Measurements from ENCODE around the gene KICS2. TPM values are rescaled to one million over a fixed set of nuclear protein-coding genes. Genes with fewer than 3 reads are reported as not detected.
A peak's percentile ranks its signal among the peaks of the same experiment; 100 is the strongest.

Gene KICS2
- total RNA-seq, result 10 to 100 TPM in 2 of 4 donors, 1 to 10 TPM in 2; 5.1 to 17.9 (median 11.0) TPM

DNA sequence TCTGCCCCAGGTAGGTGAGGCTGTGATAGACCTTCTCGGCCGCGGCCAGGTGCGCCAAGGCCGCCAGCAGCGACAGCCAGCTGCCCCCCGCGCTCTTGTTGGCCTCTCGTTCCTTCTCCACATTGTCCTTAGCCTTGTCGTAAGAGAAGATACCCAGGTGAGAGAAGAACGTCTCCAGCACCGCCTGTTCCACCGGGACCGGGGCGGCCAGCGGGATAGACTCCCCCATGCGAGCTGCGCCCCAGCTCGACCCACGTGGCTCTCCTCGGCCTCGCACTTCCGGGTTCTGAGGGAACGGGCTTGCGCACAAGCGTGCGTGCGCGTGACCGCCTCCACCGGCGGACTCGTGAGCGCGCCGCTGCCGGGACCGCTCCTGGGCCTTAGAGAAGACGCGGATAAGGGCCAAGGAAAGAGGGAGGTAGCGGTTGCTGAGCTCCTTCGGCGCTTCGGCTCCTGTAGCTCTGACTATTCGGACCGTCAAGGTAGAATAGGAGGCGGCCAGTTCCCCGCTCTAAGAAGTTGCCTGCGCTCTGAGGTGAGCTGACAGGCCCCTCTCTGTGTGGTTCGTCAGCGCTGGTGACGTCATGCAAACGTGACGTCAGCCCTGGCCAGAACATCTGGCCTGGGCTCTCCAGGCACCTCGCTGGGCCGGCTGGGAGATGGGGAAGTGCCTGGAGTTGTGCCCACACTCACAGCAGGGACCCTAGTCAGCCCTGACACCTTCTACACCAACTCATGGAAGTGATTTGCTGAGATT lies at the start of gene KICS2:
Gene KICS2, minus strand, starts transcription at position 288 of the 757 bp plus-strand sequence. Its CDS starts 59 bp downstream, at position 229.
- no peaks in the 10 kb centered on the region for H3K27me3 ChIP-seq
- peaks cover 10 to 18% of the 10 kb centered on the region in 2 donors for H3K4me1 ChIP-seq
- intact Hi-C loops (cut with DNase I; ENCODE audit: low total_unique reads), result loop anchor here (1.0 to 5.0 kb wide), 6 partner anchors 39 to 537 kb away; partner anchors contain the start of genes GNS, TBK1 and XPOT
- peak within 1 kb of the TSS; percentile 82 to 91 (median 88) for H3K4me3 ChIP-seq
- H3K36me3 ChIP-seq, result no peaks in the 10 kb centered on the region
- DNase-seq (peak; percentile 83 to 90), ATAC-seq (peak; percentile 96 to 97)
- TF ChIP-seq, protein P1, sequence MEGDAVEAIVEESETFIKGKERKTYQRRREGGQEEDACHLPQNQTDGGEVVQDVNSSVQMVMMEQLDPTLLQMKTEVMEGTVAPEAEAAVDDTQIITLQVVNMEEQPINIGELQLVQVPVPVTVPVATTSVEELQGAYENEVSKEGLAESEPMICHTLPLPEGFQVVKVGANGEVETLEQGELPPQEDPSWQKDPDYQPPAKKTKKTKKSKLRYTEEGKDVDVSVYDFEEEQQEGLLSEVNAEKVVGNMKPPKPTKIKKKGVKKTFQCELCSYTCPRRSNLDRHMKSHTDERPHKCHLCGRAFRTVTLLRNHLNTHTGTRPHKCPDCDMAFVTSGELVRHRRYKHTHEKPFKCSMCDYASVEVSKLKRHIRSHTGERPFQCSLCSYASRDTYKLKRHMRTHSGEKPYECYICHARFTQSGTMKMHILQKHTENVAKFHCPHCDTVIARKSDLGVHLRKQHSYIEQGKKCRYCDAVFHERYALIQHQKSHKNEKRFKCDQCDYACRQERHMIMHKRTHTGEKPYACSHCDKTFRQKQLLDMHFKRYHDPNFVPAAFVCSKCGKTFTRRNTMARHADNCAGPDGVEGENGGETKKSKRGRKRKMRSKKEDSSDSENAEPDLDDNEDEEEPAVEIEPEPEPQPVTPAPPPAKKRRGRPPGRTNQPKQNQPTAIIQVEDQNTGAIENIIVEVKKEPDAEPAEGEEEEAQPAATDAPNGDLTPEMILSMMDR (IDR thresholded peaks at IDR 0.05 in 4 of 5, conservative IDR thresholded peaks at IDR 0.05 in 1 of 5), result peak in 1 of 5 experiments; percentile 21
- TF ChIP-seq POLR2A (IDR thresholded peaks at IDR 0.05), result peak; percentile 75 to 93
- H3K9me3 ChIP-seq, result no peaks in the 10 kb centered on the region
- in situ Hi-C loops (cut with MboI; ENCODE audit: low sequenced_read_pairs in 4 of 4), result loop anchor here in 1 of 4 donors (5.0 kb wide), 1 partner anchor 180 kb away; the partner anchor contains the start of gene XPOT
- peak within 1 kb of the TSS; percentile 93 to 95 (median 94) for H3K27ac ChIP-seq

DNA sequence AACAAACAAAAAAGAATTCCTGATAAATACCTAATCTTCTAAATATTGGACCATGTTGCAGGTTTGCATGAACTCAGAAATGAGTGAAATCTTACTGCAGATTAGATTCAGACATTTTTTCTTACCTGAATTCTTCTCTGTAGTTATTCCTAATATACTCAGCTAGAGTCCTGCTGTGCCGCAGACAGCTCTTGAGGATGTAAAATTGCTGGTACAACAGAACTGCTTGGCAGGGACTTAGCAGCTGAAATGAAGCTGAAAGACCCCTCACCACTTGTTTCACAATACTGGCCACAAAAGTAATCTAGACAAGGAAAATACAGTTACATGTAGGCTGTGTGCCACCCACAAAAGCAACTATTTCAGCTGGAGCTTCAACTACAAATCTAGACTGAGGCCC lies 48.3 kb upstream of the KICS2 start:
- intact Hi-C loops (cut with DNase I; ENCODE audit: low total_unique reads) (no loop called here), in situ Hi-C loops (cut with MboI; ENCODE audit: low sequenced_read_pairs in 4 of 4) (loop anchor here in 1 of 4 donors (25.0 kb wide), 1 partner anchor 608 kb away; the partner anchor contains the start of gene DPY19L2)
- Histone ChIP-seq H3K27ac (no peak overlapping the region), H3K4me3 (no peak overlapping the region), H3K9me3 (no peaks in the 10 kb centered on the region), H3K27me3 (no peaks in the 10 kb centered on the region), H3K36me3 (no peaks in the 10 kb centered on the region), H3K4me1 (no peaks in the 10 kb centered on the region)
- TF ChIP-seq, protein P1 (IDR thresholded peaks at IDR 0.05 in 4 of 5, conservative IDR thresholded peaks at IDR 0.05 in 1 of 5), result no peak
- no peak for TF ChIP-seq POLR2A (IDR thresholded peaks at IDR 0.05)
- ATAC-seq (no peak), DNase-seq (no peak)

DNA sequence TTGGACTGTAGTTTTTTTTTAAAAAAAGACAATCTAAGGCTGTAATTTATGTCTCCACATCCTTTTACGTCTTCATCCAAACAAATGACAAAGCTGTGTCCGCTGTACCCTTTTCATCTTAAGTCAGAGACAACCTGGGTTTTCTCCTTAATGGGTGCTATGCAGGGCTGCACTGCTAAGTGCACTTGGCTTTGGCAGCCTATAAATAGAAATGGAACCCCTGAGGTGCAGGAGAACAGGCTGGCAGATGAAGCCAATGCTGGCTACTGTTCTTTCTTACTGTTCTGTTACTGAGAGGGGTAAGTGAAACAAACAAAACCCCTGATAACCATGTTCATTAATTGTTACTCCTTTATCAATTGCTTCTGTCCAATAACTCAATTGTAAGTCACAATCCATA lies 47.1 kb upstream of the KICS2 start:
- H3K27me3 ChIP-seq, result no peaks in the 10 kb centered on the region
- H3K4me3 ChIP-seq, result no peak overlapping the region
- intact Hi-C loops (cut with DNase I; ENCODE audit: low total_unique reads) (no loop called here), in situ Hi-C loops (cut with MboI; ENCODE audit: low sequenced_read_pairs in 4 of 4) (loop anchor here in 1 of 4 donors (25.0 kb wide), 1 partner anchor 607 kb away; the partner anchor contains the start of gene DPY19L2)
- TF ChIP-seq, protein P1 (IDR thresholded peaks at IDR 0.05 in 4 of 5, conservative IDR thresholded peaks at IDR 0.05 in 1 of 5), result no peak
- no peak for TF ChIP-seq POLR2A (IDR thresholded peaks at IDR 0.05)
- H3K27ac ChIP-seq, result no peak overlapping the region
- no peaks in the 10 kb centered on the region for H3K36me3 ChIP-seq
- H3K9me3 ChIP-seq, result no peaks in the 10 kb centered on the region
- H3K4me1 ChIP-seq, result no peaks in the 10 kb centered on the region
- ATAC-seq, result no peak
- DNase-seq, result no peak

DNA sequence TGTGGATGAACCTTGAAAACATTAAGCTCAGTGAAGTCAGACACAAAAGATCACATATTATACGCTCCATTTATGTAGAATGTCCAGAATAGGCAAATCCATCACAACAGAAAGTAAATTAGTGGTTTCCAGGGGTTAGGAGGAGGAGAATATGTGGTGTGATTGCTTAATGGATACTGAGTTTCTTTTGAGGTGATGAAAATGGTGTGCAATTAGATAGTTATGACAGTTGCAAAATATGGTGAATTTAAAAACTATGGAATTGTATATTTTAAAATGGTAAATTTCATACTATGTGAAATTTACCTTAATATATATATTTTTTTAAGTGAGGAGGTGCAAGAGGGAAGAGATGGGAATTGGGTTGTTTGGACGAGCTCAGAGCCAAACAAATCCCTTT lies 46.3 kb upstream of the KICS2 start:
- intact Hi-C loops (cut with DNase I; ENCODE audit: low total_unique reads) (no loop called here), in situ Hi-C loops (cut with MboI; ENCODE audit: low sequenced_read_pairs in 4 of 4) (loop anchor here in 1 of 4 donors (25.0 kb wide), 1 partner anchor 606 kb away; the partner anchor contains the start of gene DPY19L2)
- no peak for ATAC-seq

More for the DNA sequence above, 46.3 kb upstream of the KICS2 start:
- Histone ChIP-seq H3K36me3 (no peaks in the 10 kb centered on the region), H3K27me3 (no peaks in the 10 kb centered on the region), H3K27ac (no peak overlapping the region), H3K4me3 (no peak overlapping the region), H3K4me1 (no peaks in the 10 kb centered on the region), H3K9me3 (no peaks in the 10 kb centered on the region)
- TF ChIP-seq, protein P1 (IDR thresholded peaks at IDR 0.05 in 4 of 5, conservative IDR thresholded peaks at IDR 0.05 in 1 of 5), result no peak
- TF ChIP-seq POLR2A (IDR thresholded peaks at IDR 0.05), result no peak
- DNase-seq, result no peak

All from gastrocnemius medialis (tissue), 4 donors.